Esophagus muscularis mucosa (tissue), 4 donors: ENCODE data around the gene DMD. TPM values are rescaled to one million over a fixed set of nuclear protein-coding genes. Genes with fewer than 3 reads are reported as not detected.

Experiments used
- DNase-seq: peaks from one replicate; pipeline ENCODE4 v3.0.0-alpha.2; 2017; ENCODE audit errors: extremely low spot score
- H3K27ac ChIP-seq, 4 donors: fragments of 200-600 bp; sonication (generic); replicated peaks in 1 of 4; 1 replicate in 3 of 4; 2 replicates in 1 of 4; pipeline ENCODE4 v1.5.1; 2016 to 2019; ENCODE audit warnings: mild to moderate bottlenecking in 1 of 4
- H3K27me3 ChIP-seq, 4 donors: fragments of 200-600 bp; sonication (generic); one replicate each; pipeline versions ENCODE4 v1.5.1 to v1.6.0; 2016 to 2019
- H3K36me3 ChIP-seq, 4 donors: fragments of 200-600 bp; sonication (generic); one replicate each; pipeline ENCODE4 v1.5.1; 2016 to 2019
- H3K4me1 ChIP-seq, 4 donors: fragments of 200-600 bp; sonication (generic); one replicate each; pipeline ENCODE4 v1.5.1; 2016 to 2019
- H3K4me3 ChIP-seq, 4 donors: fragments of 200-600 bp; sonication (generic); 1 replicate in 2 of 4; 2 replicates in 2 of 4; pipeline ENCODE4 v1.5.1; 2016 to 2019; ENCODE audit warnings: mild to moderate bottlenecking in 4 of 4, moderate library complexity in 1 of 4
- H3K9me3 ChIP-seq, 4 donors: fragments of 200-600 bp; sonication (generic); 1 replicate in 3 of 4; 2 replicates in 1 of 4; pipeline ENCODE4 v1.5.1; 2016 to 2019
- CTCF ChIP-seq, 3 experiments: fragments of 200-600 bp in 2 of 3; fragments of 450-650 bp in 1 of 3; sonication (generic) in 2 of 3; IDR thresholded peaks; one replicate each; pipeline ENCODE4 v1.5.1; 2017 to 2019; ENCODE audit warnings: antibody characterized with exemption in 3 of 3, mild to moderate bottlenecking in 2 of 3, moderate library complexity in 1 of 3
- EP300 ChIP-seq: sonication (generic); formaldehyde crosslinking; IDR thresholded peaks from one replicate; pipeline ENCODE4 v1.6.1; 2017; ENCODE audit warnings: antibody characterized with exemption
- POLR2A ChIP-seq: fragments of 450-650 bp; IDR thresholded peaks from one replicate; pipeline ENCODE4 v1.6.1; 2017; ENCODE audit warnings: antibody characterized with exemption, moderate library complexity, mild to moderate bottlenecking, low read depth
- POLR2AphosphoS5 ChIP-seq, 2 donors: sonication (generic); formaldehyde crosslinking; IDR thresholded peaks; one replicate each; pipeline ENCODE4 v1.6.1; 2017; ENCODE audit warnings: antibody characterized with exemption in 2 of 2
- WGBS: methylation state at CpG from one replicate; pipeline ENCODE4 v1.1.5; 2018; 5-methylcytosine and 5-hydroxymethylcytosine counted together
- intact Hi-C: fragments of 100-400 bp; cut with DNase I; formaldehyde crosslinking; loops from one replicate; pipeline ENCODE4 v1.15.1; 2023
- total RNA-seq, 4 donors: library from RNA; depleted of rRNA; stranded (reverse); fragments of >200 nt; gene quantifications; one replicate each; pipeline versions ENCODE4 v1.1.0 to v1.2.1, GENCODE V29; 2016

Gene DMD
- total RNA-seq, 4 donors from 2014 or later: 127 to 210 (median 188) TPM

- intact Hi-C loops: no loop called here
- 68% methylated on average over 6 of the region's 6 CpGs for WGBS
- Histone ChIP-seq H3K36me3 (no peaks in the 10 kb centered on the region), H3K9me3 (no peaks in the 10 kb centered on the region), H3K4me1 (no peaks in the 10 kb centered on the region), H3K27me3 (no peaks in the 10 kb centered on the region), H3K4me3 (no peak overlapping the region), H3K27ac (no peak overlapping the region)
- TF ChIP-seq POLR2A (no peak), EP300 (no peak), CTCF (IDR thresholded peaks at IDR 0.05) (no peak), POLR2AphosphoS5 (IDR thresholded peaks at IDR 0.05) (no peak)
- DNase-seq: no peak
Observed at GRCh38 chrX:32191316-32191715, 1020.0 kb downstream of the DMD start.

GRCh38 chrX:32185160-32185559 is 1026.2 kb downstream of the DMD start:
- TF ChIP-seq POLR2AphosphoS5 (IDR thresholded peaks at IDR 0.05): no peak
- no peak for TF ChIP-seq EP300
- no peak for TF ChIP-seq POLR2A
- no peak for TF ChIP-seq CTCF (IDR thresholded peaks at IDR 0.05)
- no peaks in the 10 kb centered on the region for H3K9me3 ChIP-seq
- WGBS: 53% methylated on average over 2 of the region's 2 CpGs
- H3K27ac ChIP-seq: no peak overlapping the region
- intact Hi-C loops: no loop called here
- no peaks in the 10 kb centered on the region for H3K27me3 ChIP-seq
- H3K36me3 ChIP-seq: no peaks in the 10 kb centered on the region
- no peaks in the 10 kb centered on the region for H3K4me1 ChIP-seq
- DNase-seq: no peak
- H3K4me3 ChIP-seq: no peak overlapping the region

- Histone ChIP-seq H3K27me3 (no peaks in the 10 kb centered on the region), H3K9me3 (no peaks in the 10 kb centered on the region), H3K4me1 (no peaks in the 10 kb centered on the region), H3K4me3 (no peak overlapping the region), H3K27ac (no peak overlapping the region), H3K36me3 (no peaks in the 10 kb centered on the region)
- intact Hi-C loops: no loop called here
- DNase-seq: no peak
- TF ChIP-seq POLR2A (no peak), CTCF (IDR thresholded peaks at IDR 0.05) (no peak)
Observed at GRCh38 chrX:32183066-32183465, 1028.3 kb downstream of the DMD start.

GRCh38 chrX:32176510-32176909 is 1034.8 kb downstream of the DMD start:
- intact Hi-C loops: no loop called here
- no peak for DNase-seq
- Histone ChIP-seq H3K4me3 (no peak overlapping the region), H3K27ac (no peak overlapping the region), H3K4me1 (no peaks in the 10 kb centered on the region), H3K27me3 (no peaks in the 10 kb centered on the region), H3K36me3 (no peaks in the 10 kb centered on the region), H3K9me3 (no peaks in the 10 kb centered on the region)
- TF ChIP-seq EP300: no peak
- whole genome bisulfite sequencing: 78% methylated on average over 5 of the region's 5 CpGs

GRCh38 chrX:32170481-32170880 is 1040.9 kb downstream of the DMD start:
- H3K36me3 ChIP-seq: no peaks in the 10 kb centered on the region
- TF ChIP-seq EP300: no peak
- no peak for TF ChIP-seq POLR2A
- TF ChIP-seq CTCF (IDR thresholded peaks at IDR 0.05): no peak
- no peak for TF ChIP-seq POLR2AphosphoS5 (IDR thresholded peaks at IDR 0.05)
- H3K27me3 ChIP-seq: no peaks in the 10 kb centered on the region
- no peaks in the 10 kb centered on the region for H3K4me1 ChIP-seq
- H3K27ac ChIP-seq: no peak overlapping the region
- intact Hi-C loops: no loop called here
- no peak overlapping the region for H3K4me3 ChIP-seq
- 68% methylated on average over 3 of the region's 3 CpGs for WGBS
- H3K9me3 ChIP-seq: no peaks in the 10 kb centered on the region
- DNase-seq: no peak
